Naive thymus-derived CD4-positive, alpha-beta T cell (primary cell): ENCODE data around the gene ITPR1. TPM values are rescaled to one million over a fixed set of nuclear protein-coding genes. Genes with fewer than 3 reads are reported as not detected.
A peak's percentile ranks its signal among the peaks of the same experiment; 100 is the strongest.

Experiments used
- ATAC-seq: fragments of 150-1000 bp; cut with Tn5 transposase; 2 replicates; pipeline ENCODE4 v1.10.0; 2021; ENCODE audit warnings: mild to moderate bottlenecking, moderate library complexity
- CTCF ChIA-PET: fragments of 350-600 bp; sonication (Branson Sonifier 250); formaldehyde crosslinking; loops from one replicate; lab custom pipeline; 2021; ENCODE audit warnings: antibody characterized with exemption; lab: Charles Lee
- POLR2A ChIA-PET: fragments of 350-600 bp; sonication (Branson Sonifier 250); formaldehyde crosslinking; loops from one replicate; lab custom pipeline; 2021; ENCODE audit warnings: antibody characterized with exemption, inconsistent platforms; lab: Charles Lee
- DNase-seq, 9 donors: peaks; one replicate each; pipeline versions ENCODE4 v3.0.0 to v3.0.0-alpha.2; 2020 to 2022; ENCODE audit warnings: mixed read lengths in 1 of 9
- H3K27ac ChIP-seq: one replicate; pipeline ENCODE4 v1.7.0; 2013; ENCODE audit warnings: mild to moderate bottlenecking, low read depth, low read length, moderate library complexity
- H3K27me3 ChIP-seq, 2 donors: one replicate each; pipeline ENCODE4 v1.7.0; 2013; ENCODE audit warnings: low read length in 2 of 2, mild to moderate bottlenecking in 2 of 2, moderate library complexity in 2 of 2; ENCODE audit not compliant: control insufficient read depth in 2 of 2, insufficient read depth in 2 of 2
- H3K36me3 ChIP-seq, 3 experiments: 1 replicate in 2 of 3; 2 replicates in 1 of 3; pipeline ENCODE4 v1.7.0; 2013; ENCODE audit warnings: low read length in 3 of 3, mild to moderate bottlenecking in 3 of 3, moderate library complexity in 1 of 3; ENCODE audit not compliant: insufficient read depth in 3 of 3, control insufficient read depth in 2 of 3
- H3K4me1 ChIP-seq, 2 donors: one replicate each; pipeline ENCODE4 v1.7.0; 2013; ENCODE audit warnings: low read length in 2 of 2, mild to moderate bottlenecking in 2 of 2, moderate library complexity in 1 of 2; ENCODE audit not compliant: control insufficient read depth in 2 of 2, insufficient read depth in 2 of 2
- H3K4me3 ChIP-seq: 2 replicates; pipeline ENCODE4 v1.7.0; 2013; ENCODE audit warnings: mild to moderate bottlenecking, low read length
- H3K9me3 ChIP-seq, 3 experiments: 1 replicate in 2 of 3; 2 replicates in 1 of 3; pipeline ENCODE4 v1.7.0; 2013; ENCODE audit warnings: low read length in 3 of 3; ENCODE audit not compliant: control insufficient read depth in 2 of 3
- H3K27ac Mint-ChIP-seq, 9 donors: one replicate each; pipeline ENCODE4 v1.8.0; 2020 to 2022; ENCODE audit warnings: mixed read lengths in 9 of 9, mild to moderate bottlenecking in 8 of 9, moderate library complexity in 5 of 9, inconsistent platforms in 2 of 9
- H3K27me3 Mint-ChIP-seq, 5 donors: one replicate each; pipeline ENCODE4 v1.8.0; 2021 to 2022; ENCODE audit warnings: mixed read lengths in 5 of 5, mild to moderate bottlenecking in 1 of 5
- H3K36me3 Mint-ChIP-seq, 5 donors: one replicate each; pipeline ENCODE4 v1.8.0; 2020 to 2022; ENCODE audit warnings: mixed read lengths in 5 of 5, mild to moderate bottlenecking in 3 of 5, inconsistent platforms in 1 of 5
- H3K4me1 Mint-ChIP-seq, 7 donors: one replicate each; pipeline ENCODE4 v1.8.0; 2020 to 2022; ENCODE audit warnings: mixed read lengths in 7 of 7, mild to moderate bottlenecking in 3 of 7, inconsistent platforms in 1 of 7
- H3K4me3 Mint-ChIP-seq, 10 donors: one replicate each; pipeline ENCODE4 v1.8.0; 2020 to 2022; ENCODE audit warnings: mild to moderate bottlenecking in 10 of 10, mixed read lengths in 10 of 10, moderate library complexity in 6 of 10, inconsistent platforms in 2 of 10
- H3K9me3 Mint-ChIP-seq, 11 donors: one replicate each; pipeline ENCODE4 v1.8.0; 2020 to 2022; ENCODE audit warnings: mixed read lengths in 11 of 11, mild to moderate bottlenecking in 4 of 11, inconsistent platforms in 1 of 11, moderate library complexity in 1 of 11
- intact Hi-C, 2 donors: fragments of 100-400 bp; cut with micrococcal nuclease; formaldehyde crosslinking; loops; one replicate each; pipeline ENCODE4 v1.15.1; 2023
- polyA plus RNA-seq, 2 donors: library from polyadenylated mRNA; unstranded; fragments of 300-500 nt; fragmentation: Illumina TruSeq; gene quantifications; one replicate each; pipeline ENCODE4 v1.2.3, GENCODE V29; 2021
- total RNA-seq, 6 experiments: library from RNA in 5 of 6; stranded (reverse) in 5 of 6; gene quantifications; 1 replicate in 5 of 6; 2 replicates in 1 of 6; pipeline ENCODE4 v1.2.3 and lab custom pipeline; 2021 to 2026

Gene ITPR1
- total and polyA plus RNA-seq, 7 experiments from 2014 or later: 15.1 to 118 (median 83.8) TPM

DNA sequence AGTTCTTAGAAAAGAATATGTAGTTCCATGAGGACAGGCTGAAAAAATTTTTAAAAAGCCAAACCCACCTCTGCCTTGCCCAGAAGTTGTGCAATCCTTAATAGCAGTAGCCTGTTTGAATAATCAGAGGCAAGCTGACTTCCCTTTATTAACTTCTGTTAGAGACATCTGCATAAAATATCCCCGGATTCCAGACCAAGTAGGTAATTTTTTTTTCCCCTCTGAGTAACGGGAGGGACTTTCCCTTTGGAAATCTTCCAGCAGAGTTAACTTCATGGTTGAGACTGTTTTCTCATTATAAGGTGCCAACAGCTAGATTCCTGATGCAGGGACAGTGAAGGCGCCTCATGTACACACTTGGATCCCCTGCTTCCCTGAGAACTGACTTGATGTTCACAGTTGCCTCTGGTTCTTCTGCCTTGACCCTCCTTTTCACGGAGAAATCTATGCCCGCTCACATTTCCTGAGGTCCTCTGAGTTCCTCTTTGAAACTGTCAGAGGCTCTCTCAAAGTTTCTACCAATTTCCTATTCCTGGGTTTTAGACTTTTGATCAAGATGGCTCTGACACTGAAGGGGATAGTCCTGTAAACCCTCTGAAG, 258.5 kb downstream of the ITPR1 start:
- peak overlapping the region in 3 of 9 donors; percentile 27 to 88 (median 52) for H3K27ac Mint-ChIP-seq
- POLR2A ChIA-PET: no interaction called here
- H3K27me3 Mint-ChIP-seq: no peaks in the 10 kb centered on the region
- Histone ChIP-seq H3K9me3 (no peaks in the 10 kb centered on the region), H3K36me3 (peaks cover 0 to 18% (median 7%) of the 10 kb centered on the region in 3 experiments), H3K4me1 (peaks cover 0 to 4% of the 10 kb centered on the region in 2 donors), H3K27ac (no peak overlapping the region), H3K4me3 (no peak overlapping the region), H3K27me3 (no peaks in the 10 kb centered on the region)
- peak overlapping the region in 2 of 10 donors; percentile 13 to 25 for H3K4me3 Mint-ChIP-seq
- intact Hi-C loops: no loop called here
- peaks cover 0 to 9% (median 0%) of the 10 kb centered on the region in 11 donors for H3K9me3 Mint-ChIP-seq
- ATAC-seq: peak; percentile 32
- peaks cover 12 to 71% (median 45%) of the 10 kb centered on the region in 5 donors for H3K36me3 Mint-ChIP-seq
- peaks cover 13 to 68% (median 24%) of the 10 kb centered on the region in 7 donors for H3K4me1 Mint-ChIP-seq
- no peak for DNase-seq
- CTCF ChIA-PET: no interaction called here

DNA sequence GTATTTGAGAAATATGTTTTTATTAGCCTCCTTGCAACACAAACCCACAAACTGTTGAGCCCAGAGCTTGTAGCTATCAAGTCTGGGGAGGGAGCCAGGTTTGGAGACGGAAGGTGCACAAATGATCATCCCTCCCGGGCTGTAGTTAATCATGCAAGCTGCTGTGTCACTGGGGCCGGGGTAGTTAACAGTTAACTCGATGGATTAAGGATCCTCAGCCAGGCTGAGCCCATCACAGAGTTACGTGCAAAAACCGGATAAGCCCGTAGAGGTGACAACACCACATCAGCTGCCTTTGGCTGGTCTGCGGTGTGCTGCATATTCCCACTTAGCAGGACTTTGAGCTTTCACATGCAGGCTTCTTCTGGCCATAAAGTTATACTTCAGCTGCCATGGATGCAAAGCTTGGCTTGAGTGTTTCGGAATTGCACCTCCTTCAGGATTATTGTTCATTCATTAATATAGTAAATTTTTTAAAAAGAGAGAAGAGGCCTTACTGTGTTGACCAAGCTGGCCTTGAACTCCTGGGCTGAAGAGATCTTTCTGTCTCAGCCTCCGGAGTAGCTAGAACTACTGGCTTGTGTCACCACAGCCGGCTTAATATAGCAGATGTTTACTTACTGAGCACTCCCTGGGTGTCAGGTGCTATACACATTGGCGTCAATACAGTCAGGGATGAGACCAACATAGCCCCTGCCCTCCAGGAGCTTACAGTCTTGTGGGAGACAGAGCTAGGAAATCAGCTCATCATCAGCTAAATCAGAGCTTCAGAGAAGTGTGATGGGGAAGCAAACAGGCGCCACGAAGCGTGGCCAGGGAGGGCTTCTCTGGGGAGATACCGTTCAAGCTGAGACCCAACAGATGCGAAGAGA, 259.3 kb downstream of the ITPR1 start:
- Mint-ChIP-seq H3K4me1 (peaks cover 13 to 70% (median 25%) of the 10 kb centered on the region in 7 donors), H3K9me3 (peaks cover 0 to 4% (median 0%) of the 10 kb centered on the region in 11 donors), H3K27me3 (no peaks in the 10 kb centered on the region), H3K27ac (peak overlapping the region in 2 of 9 donors; percentile 43 to 52), H3K36me3 (peaks cover 8 to 71% (median 41%) of the 10 kb centered on the region in 5 donors), H3K4me3 (no peak overlapping the region)
- ATAC-seq: peak; percentile 21
- intact Hi-C loops: no loop called here
- POLR2A ChIA-PET: no interaction called here
- no peak overlapping the region for H3K27ac ChIP-seq
- H3K4me3 ChIP-seq: no peak overlapping the region
- H3K36me3 ChIP-seq: peaks cover 0 to 14% (median 7%) of the 10 kb centered on the region in 3 experiments
- no peak for DNase-seq
- peaks cover 0 to 4% of the 10 kb centered on the region in 2 donors for H3K4me1 ChIP-seq
- no peaks in the 10 kb centered on the region for H3K27me3 ChIP-seq
- H3K9me3 ChIP-seq: no peaks in the 10 kb centered on the region
- CTCF ChIA-PET: interaction anchor here (1.1 kb wide), 1 partner anchor 69 kb away, joined by 3 read pairs; no protein-coding TSS in a partner anchor

DNA sequence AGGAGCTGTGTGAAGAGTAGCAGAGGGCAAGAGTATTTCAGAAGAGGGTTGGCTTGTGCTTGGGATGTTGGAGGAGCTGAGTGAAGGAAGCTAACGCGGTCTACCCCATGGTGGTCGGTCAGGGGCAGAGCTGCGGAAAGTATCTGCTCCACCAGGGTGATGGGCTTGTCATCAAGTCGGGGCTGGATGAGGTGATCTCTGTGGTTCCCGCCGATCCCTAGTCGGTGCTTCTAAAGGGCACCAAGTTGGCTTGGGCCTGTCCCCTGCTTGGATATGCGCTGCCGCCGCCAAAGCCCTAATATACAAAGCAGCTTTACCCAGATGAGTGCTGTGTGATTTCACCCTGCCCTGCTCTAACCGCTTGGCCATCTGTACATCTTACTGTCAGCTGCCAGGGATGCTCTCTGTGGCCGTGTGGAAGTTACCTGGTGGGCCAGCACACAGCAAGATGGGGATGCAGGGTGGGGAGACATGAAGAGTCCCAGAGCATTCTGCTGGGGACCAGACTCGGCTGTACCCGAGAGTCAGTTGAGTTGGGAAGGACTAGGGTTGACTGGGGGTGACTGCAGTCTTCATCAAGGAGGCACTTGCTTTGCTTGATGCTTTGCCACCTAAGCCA, 260.0 kb downstream of the ITPR1 start:
- peaks cover 0 to 4% of the 10 kb centered on the region in 2 donors for H3K4me1 ChIP-seq
- CTCF ChIA-PET: interaction anchor here (1.1 kb wide), 1 partner anchor 69 kb away, joined by 3 read pairs; no protein-coding TSS in a partner anchor
- POLR2A ChIA-PET: no interaction called here
- DNase-seq: no peak
- no peak overlapping the region for H3K4me3 ChIP-seq
- H3K36me3 Mint-ChIP-seq: peaks cover 8 to 72% (median 33%) of the 10 kb centered on the region in 5 donors
- H3K27me3 ChIP-seq: no peaks in the 10 kb centered on the region
- intact Hi-C loops: no loop called here
- H3K36me3 ChIP-seq: peaks cover 0 to 14% (median 7%) of the 10 kb centered on the region in 3 experiments
- no peak overlapping the region for H3K4me3 Mint-ChIP-seq
- no peak for ATAC-seq
- H3K9me3 Mint-ChIP-seq: peaks cover 0 to 4% (median 0%) of the 10 kb centered on the region in 11 donors
- peaks cover 13 to 71% (median 26%) of the 10 kb centered on the region in 7 donors for H3K4me1 Mint-ChIP-seq
- H3K27ac ChIP-seq: no peak overlapping the region
- H3K27me3 Mint-ChIP-seq: no peaks in the 10 kb centered on the region
- H3K9me3 ChIP-seq: no peaks in the 10 kb centered on the region
- peak overlapping the region in 2 of 9 donors; percentile 4 to 43 for H3K27ac Mint-ChIP-seq

DNA sequence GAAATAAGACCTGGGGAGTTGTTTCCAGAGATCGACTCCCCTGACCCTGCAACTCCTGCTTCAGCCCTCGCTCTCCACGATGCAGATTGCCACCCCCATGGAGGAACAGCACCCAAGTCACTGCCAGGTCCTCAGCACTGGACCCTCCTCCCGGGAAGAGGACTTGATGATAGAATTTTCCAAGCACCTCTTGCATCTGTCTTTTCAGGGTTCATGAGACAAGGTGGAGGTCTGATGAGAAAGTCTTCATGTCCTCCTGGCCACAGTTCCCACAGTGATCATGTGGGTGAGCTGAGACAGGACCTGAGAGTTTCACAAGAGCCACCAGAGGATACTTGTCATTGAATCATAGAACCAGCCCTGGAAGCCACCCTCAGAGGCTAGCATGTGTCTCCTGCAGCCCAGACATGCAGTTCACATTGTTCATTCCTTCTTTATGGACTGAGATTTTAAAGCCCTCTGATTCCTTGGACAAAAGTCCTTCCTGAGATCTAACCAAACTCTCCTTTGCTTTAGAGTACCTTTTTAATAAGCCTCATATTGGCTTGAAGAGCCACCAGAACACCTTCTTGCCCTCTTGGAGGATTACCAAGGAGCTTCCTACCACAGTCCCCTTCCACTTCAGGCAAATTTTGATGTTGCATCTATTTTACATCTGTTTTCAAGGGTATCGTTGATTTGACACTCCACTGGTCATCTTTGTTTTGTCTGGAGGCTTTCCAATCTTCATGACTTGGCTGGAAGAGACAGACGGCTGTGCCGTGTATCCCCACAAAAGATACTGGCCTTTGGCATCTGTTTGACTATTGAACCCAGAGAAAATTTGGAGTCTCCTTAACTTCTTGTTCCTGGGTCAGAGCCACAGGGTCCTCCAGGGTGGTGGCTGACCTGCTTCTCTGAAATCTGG, 261.3 kb downstream of the ITPR1 start:
- POLR2A ChIA-PET: no interaction called here
- Mint-ChIP-seq H3K27ac (peak overlapping the region in 3 of 9 donors; percentile 52 to 77 (median 57)), H3K9me3 (peaks cover 0 to 4% (median 0%) of the 10 kb centered on the region in 11 donors), H3K4me1 (peaks cover 2 to 75% (median 17%) of the 10 kb centered on the region in 7 donors), H3K27me3 (no peaks in the 10 kb centered on the region), H3K4me3 (peak overlapping the region in 2 of 10 donors; percentile 7 to 23), H3K36me3 (peaks cover 6 to 72% (median 33%) of the 10 kb centered on the region in 5 donors)
- intact Hi-C loops: no loop called here
- H3K27me3 ChIP-seq: no peaks in the 10 kb centered on the region
- H3K27ac ChIP-seq: no peak overlapping the region
- no peak for ATAC-seq
- no peaks in the 10 kb centered on the region for H3K9me3 ChIP-seq
- H3K36me3 ChIP-seq: peaks cover 0 to 14% (median 4%) of the 10 kb centered on the region in 3 experiments
- H3K4me3 ChIP-seq: no peak overlapping the region
- H3K4me1 ChIP-seq: peaks cover 0 to 4% of the 10 kb centered on the region in 2 donors
- no peak for DNase-seq
- CTCF ChIA-PET: no interaction called here

DNA sequence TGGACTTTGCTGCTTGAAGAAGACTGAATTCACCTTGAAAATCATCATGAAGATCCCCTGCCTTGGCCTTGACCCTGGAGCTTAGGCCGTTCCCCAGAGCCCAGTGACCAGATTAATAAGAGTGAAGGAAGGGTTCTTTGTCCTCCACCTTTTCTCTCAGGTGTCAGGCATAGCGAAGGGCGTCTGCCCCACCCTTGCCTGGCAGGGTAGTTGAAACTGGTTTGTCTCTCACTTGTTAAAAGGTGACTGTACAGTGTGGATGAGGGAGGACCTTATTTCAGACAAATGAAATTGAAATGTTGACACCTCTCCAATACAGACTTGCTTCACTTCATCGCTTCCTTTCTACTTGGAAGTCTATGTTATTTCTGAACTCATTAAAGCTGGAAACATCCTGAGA, 262.4 kb downstream of the ITPR1 start:
- H3K36me3 Mint-ChIP-seq: peaks cover 5 to 78% (median 42%) of the 10 kb centered on the region in 5 donors
- no peak for DNase-seq
- POLR2A ChIA-PET: no interaction called here
- CTCF ChIA-PET: interaction anchor here (1.1 kb wide), 1 partner anchor 44 kb away, joined by 3 read pairs; no protein-coding TSS in a partner anchor
- ATAC-seq: no peak
- Histone ChIP-seq H3K36me3 (peaks cover 0 to 23% (median 4%) of the 10 kb centered on the region in 3 experiments), H3K4me1 (no peaks in the 10 kb centered on the region), H3K4me3 (no peak overlapping the region), H3K27me3 (no peaks in the 10 kb centered on the region), H3K27ac (no peak overlapping the region), H3K9me3 (no peaks in the 10 kb centered on the region)
- H3K4me1 Mint-ChIP-seq: peaks cover 0 to 74% (median 14%) of the 10 kb centered on the region in 7 donors
- intact Hi-C loops: no loop called here
- no peaks in the 10 kb centered on the region for H3K27me3 Mint-ChIP-seq
- peaks cover 0 to 4% (median 0%) of the 10 kb centered on the region in 11 donors for H3K9me3 Mint-ChIP-seq
- H3K27ac Mint-ChIP-seq: peak overlapping the region in 4 of 9 donors; percentile 28 to 81 (median 50)
- peak overlapping the region in 3 of 10 donors; percentile 12 to 56 (median 14) for H3K4me3 Mint-ChIP-seq
